ENCODE data around the gene LSM11.
A peak's percentile ranks its signal among the peaks of the same experiment; 100 is the strongest.
"Not testable (repeated sequence)": the region's sequence is repeated elsewhere in the genome, so short reads cannot be mapped to it uniquely, and the experiment has no call there.

LSM11 gene

GRCh38 chr5:157722895-157723294 lies 20.6 kb upstream of the LSM11 start:
- H3K9me3 Mint-ChIP-seq; H3K27me3 Mint-ChIP-seq; H3K36me3 Mint-ChIP-seq (ENCODE audit: insufficient read depth); DNase-seq; H3K4me3 Mint-ChIP-seq; H3K27ac Mint-ChIP-seq; ATAC-seq (replicated peaks): not testable (repeated sequence)
- H3K4me1 Mint-ChIP-seq (ENCODE audit: low read depth in 2 of 2) = peaks cover 5 to 12% of the 10 kb centered on the region in 2 donors

- ATAC-seq (replicated peaks); H3K9me3 Mint-ChIP-seq; H3K27ac Mint-ChIP-seq; H3K4me3 Mint-ChIP-seq; DNase-seq; H3K27me3 Mint-ChIP-seq: not testable (repeated sequence)
- Mint-ChIP-seq H3K36me3 (ENCODE audit: insufficient read depth) (peaks cover 12% of the 10 kb centered on the region), H3K4me1 (ENCODE audit: low read depth in 2 of 2) (peaks cover 4 to 14% of the 10 kb centered on the region in 2 donors)
Observed at GRCh38 chr5:157726607-157727006, 16.9 kb upstream of the LSM11 start.

- H3K27ac Mint-ChIP-seq; H3K27me3 Mint-ChIP-seq; ATAC-seq (replicated peaks); DNase-seq; H3K4me3 Mint-ChIP-seq; H3K9me3 Mint-ChIP-seq: not testable (repeated sequence)
- Mint-ChIP-seq H3K4me1 (ENCODE audit: low read depth in 2 of 2) (peaks cover 8 to 19% of the 10 kb centered on the region in 2 donors), H3K36me3 (ENCODE audit: insufficient read depth) (peaks cover 15% of the 10 kb centered on the region)
Observed at GRCh38 chr5:157727858-157728257, 15.7 kb upstream of the LSM11 start.

- H3K27ac Mint-ChIP-seq = no peak overlapping the region
- no peaks in the 10 kb centered on the region for H3K9me3 Mint-ChIP-seq
- H3K36me3 Mint-ChIP-seq (ENCODE audit: insufficient read depth) = peaks cover 17% of the 10 kb centered on the region
- H3K4me1 Mint-ChIP-seq (ENCODE audit: low read depth in 2 of 2) = peaks cover 8 to 12% of the 10 kb centered on the region in 2 donors
- DNase-seq (no peak), ATAC-seq (replicated peaks) (no peak)
- no peak overlapping the region for H3K4me3 Mint-ChIP-seq
- no peaks in the 10 kb centered on the region for H3K27me3 Mint-ChIP-seq
Observed at GRCh38 chr5:157729858-157730257, 13.7 kb upstream of the LSM11 start.

GRCh38 chr5:157730900-157731271 lies 12.6 kb upstream of the LSM11 start:
- no peak for ATAC-seq (replicated peaks)
- peaks cover 19% of the 10 kb centered on the region for H3K36me3 Mint-ChIP-seq (ENCODE audit: insufficient read depth)
- DNase-seq = no peak
- H3K9me3 Mint-ChIP-seq = no peaks in the 10 kb centered on the region
- peaks cover 8 to 12% of the 10 kb centered on the region in 2 donors for H3K4me1 Mint-ChIP-seq (ENCODE audit: low read depth in 2 of 2)
- H3K27ac Mint-ChIP-seq = peak overlapping the region; percentile 96
- no peaks in the 10 kb centered on the region for H3K27me3 Mint-ChIP-seq
- H3K4me3 Mint-ChIP-seq = peak overlapping the region; percentile 89 to 96

GRCh38 chr5:157731272-157732129 lies 12.0 kb upstream of the LSM11 start, which contains the start of gene THG1L:
Gene THG1L (plus strand): TSS chr5:157731420. CDS start chr5:157731441, 21 bp downstream.
- H3K4me3 Mint-ChIP-seq = peak within 1 kb of the TSS; percentile 89 to 96
- DNase-seq = peak; percentile 98 to 100 (median 98)
- H3K4me1 Mint-ChIP-seq (ENCODE audit: low read depth in 2 of 2) = peaks cover 8 to 12% of the 10 kb centered on the region in 2 donors
- no peaks in the 10 kb centered on the region for H3K27me3 Mint-ChIP-seq
- peaks cover 22% of the 10 kb centered on the region for H3K36me3 Mint-ChIP-seq (ENCODE audit: insufficient read depth)
- peak; percentile 94 for ATAC-seq (replicated peaks)
- H3K9me3 Mint-ChIP-seq = no peaks in the 10 kb centered on the region
- peak within 1 kb of the TSS; percentile 96 for H3K27ac Mint-ChIP-seq

GRCh38 chr5:157732130-157732514 lies 11.4 kb upstream of the LSM11 start:
- Mint-ChIP-seq H3K27ac (peak overlapping the region; percentile 44 to 96), H3K4me1 (ENCODE audit: low read depth in 2 of 2) (peaks cover 8 to 12% of the 10 kb centered on the region in 2 donors)

GRCh38 chr5:157732596-157733262 lies 10.8 kb upstream of the LSM11 start:
- Mint-ChIP-seq H3K27ac (peak overlapping the region; percentile 44 to 96), H3K9me3 (no peaks in the 10 kb centered on the region), H3K4me1 (ENCODE audit: low read depth in 2 of 2) (peaks cover 8 to 12% of the 10 kb centered on the region in 2 donors), H3K4me3 (peak overlapping the region in 1 of 2 donors; percentile 96), H3K27me3 (no peaks in the 10 kb centered on the region), H3K36me3 (ENCODE audit: insufficient read depth) (peaks cover 22% of the 10 kb centered on the region)
- ATAC-seq (replicated peaks) (no peak), DNase-seq (no peak)

More at GRCh38 chr5:157732130-157732514, 11.4 kb upstream of the LSM11 start:
- Mint-ChIP-seq H3K4me3 (peak overlapping the region; percentile 89 to 96), H3K27me3 (no peaks in the 10 kb centered on the region), H3K9me3 (no peaks in the 10 kb centered on the region), H3K36me3 (ENCODE audit: insufficient read depth) (peaks cover 22% of the 10 kb centered on the region)
- ATAC-seq (replicated peaks) = no peak
- DNase-seq = no peak

GRCh38 chr5:157734436-157734835 lies 9.1 kb upstream of the LSM11 start:
- peaks cover 25% of the 10 kb centered on the region for H3K36me3 Mint-ChIP-seq (ENCODE audit: insufficient read depth)
- H3K27me3 Mint-ChIP-seq = no peaks in the 10 kb centered on the region
- DNase-seq = no peak
- no peak overlapping the region for H3K4me3 Mint-ChIP-seq
- ATAC-seq (replicated peaks) = no peak
- no peak overlapping the region for H3K27ac Mint-ChIP-seq
- H3K9me3 Mint-ChIP-seq = no peaks in the 10 kb centered on the region
- peaks cover 8 to 12% of the 10 kb centered on the region in 2 donors for H3K4me1 Mint-ChIP-seq (ENCODE audit: low read depth in 2 of 2)

- peaks cover 6 to 8% of the 10 kb centered on the region in 2 donors for H3K4me1 Mint-ChIP-seq (ENCODE audit: low read depth in 2 of 2)
- ATAC-seq (replicated peaks) (no peak), DNase-seq (no peak)
- no peaks in the 10 kb centered on the region for H3K9me3 Mint-ChIP-seq
- no peak overlapping the region for H3K4me3 Mint-ChIP-seq
- peaks cover 20% of the 10 kb centered on the region for H3K36me3 Mint-ChIP-seq (ENCODE audit: insufficient read depth)
- H3K27ac Mint-ChIP-seq = no peak overlapping the region
- no peaks in the 10 kb centered on the region for H3K27me3 Mint-ChIP-seq
Observed at GRCh38 chr5:157735991-157736390, 7.5 kb upstream of the LSM11 start.

- ATAC-seq (replicated peaks) (no peak), DNase-seq (no peak)
- Mint-ChIP-seq H3K4me3 (no peak overlapping the region), H3K9me3 (no peaks in the 10 kb centered on the region), H3K36me3 (ENCODE audit: insufficient read depth) (peaks cover 9% of the 10 kb centered on the region), H3K4me1 (ENCODE audit: low read depth in 2 of 2) (peaks cover 12% of the 10 kb centered on the region in 2 donors), H3K27me3 (no peaks in the 10 kb centered on the region), H3K27ac (no peak overlapping the region)
Observed at GRCh38 chr5:157739388-157740228, 3.9 kb upstream of the LSM11 start.

- H3K4me1 Mint-ChIP-seq (ENCODE audit: low read depth in 2 of 2) = peaks cover 14 to 16% of the 10 kb centered on the region in 2 donors
- peaks cover 9% of the 10 kb centered on the region for H3K36me3 Mint-ChIP-seq (ENCODE audit: insufficient read depth)
- no peaks in the 10 kb centered on the region for H3K9me3 Mint-ChIP-seq
- ATAC-seq (replicated peaks) (no peak), DNase-seq (no peak)
- H3K4me3 Mint-ChIP-seq = no peak overlapping the region
- H3K27ac Mint-ChIP-seq = no peak overlapping the region
- no peaks in the 10 kb centered on the region for H3K27me3 Mint-ChIP-seq
Observed at GRCh38 chr5:157740229-157740610, 3.3 kb upstream of the LSM11 start.

GRCh38 chr5:157741131-157741530 lies 2.4 kb upstream of the LSM11 start:
- Mint-ChIP-seq H3K27ac (no peak overlapping the region), H3K27me3 (no peaks in the 10 kb centered on the region), H3K4me3 (no peak overlapping the region), H3K4me1 (ENCODE audit: low read depth in 2 of 2) (peaks cover 14 to 20% of the 10 kb centered on the region in 2 donors), H3K9me3 (no peaks in the 10 kb centered on the region), H3K36me3 (ENCODE audit: insufficient read depth) (peaks cover 5% of the 10 kb centered on the region)
- no peak for ATAC-seq (replicated peaks)
- no peak for DNase-seq

All from effector memory CD8-positive, alpha-beta T cell (primary cell).